GM12891 (cell line): ENCODE measurements around the gene LHCGR.

Experiments used
- POLR2A ChIP-seq: IDR thresholded peaks from 2 replicates; pipeline ENCODE4 v1.6.1; 2011; ENCODE audit warnings: low read depth, low read length, control low read depth
- POLR2AphosphoS5 ChIP-seq: IDR thresholded peaks from 2 replicates; pipeline ENCODE4 v1.6.1; 2011; ENCODE audit warnings: low read depth, low read length, control low read depth
- POU2F2 ChIP-seq: IDR thresholded peaks from 2 replicates; pipeline ENCODE4 v1.6.1; 2011; ENCODE audit warnings: low read depth, mild to moderate bottlenecking, control low read depth, low read length, moderate library complexity
- TAF1 ChIP-seq: IDR thresholded peaks from 2 replicates; pipeline ENCODE4 v1.6.1; 2011; ENCODE audit warnings: low read depth, low read length, control low read depth

GRCh38 chr2:48699348-48699930 lies 56.1 kb downstream of the LHCGR start:
- TF ChIP-seq POLR2A (no peak), POU2F2 (no peak), TAF1 (no peak), POLR2AphosphoS5 (no peak)
